K562 (cell line): ENCODE results near the gene KLK10. TPM values are rescaled to one million over a fixed set of nuclear protein-coding genes. Genes with fewer than 3 reads are reported as not detected.

Experiments used
- polyA plus RNA-seq, 8 experiments: library from polyadenylated mRNA; depleted of rRNA in 4 of 8; stranded (reverse) in 5 of 8; unstranded in 3 of 8; fragments of >200 nt; fragmentation: Nextera tagmentation in 2 of 8; fragmentation: Illumina TruSeq in 1 of 8; extraction: Ambion mirVana in 2 of 8; extraction: Trizol in 1 of 8; gene quantifications; 2 replicates each; pipeline versions ENCODE4 v1.2.1 to v1.2.3, GENCODE V29; 2011 to 2014; ENCODE audit warnings: inconsistent platforms in 1 of 8, missing spikeins in 1 of 8
- total RNA-seq, 7 experiments: library from RNA; depleted of rRNA in 6 of 7; stranded (reverse); fragments of >200 nt in 6 of 7; fragmentation: Illumina TruSeq in 2 of 7; extraction: Trizol in 2 of 7; gene quantifications; 2 replicates each; pipeline versions ENCODE4 v1.2.1 to v1.2.3, GENCODE V29; 2011 to 2021; ENCODE audit warnings: low replicate concordance in 1 of 7
- TF ChIP-seq, protein P1 (sequence below): fragments of 450-650 bp; IDR thresholded peaks from 2 replicates; pipeline ENCODE4 v1.6.1; 2016; ENCODE audit warnings: mild to moderate bottlenecking, moderate library complexity

Gene KLK10
- total and polyA plus RNA-seq, 9 of the 15 experiments (the other 6 are each of a cell fraction or from before 2014, with no cell fraction given) = 0.11 TPM; not detected in 8

GRCh38 chr19:51000981-51001380, 18.5 kb downstream of the KLK10 start (continued):
- TF ChIP-seq, protein P1, sequence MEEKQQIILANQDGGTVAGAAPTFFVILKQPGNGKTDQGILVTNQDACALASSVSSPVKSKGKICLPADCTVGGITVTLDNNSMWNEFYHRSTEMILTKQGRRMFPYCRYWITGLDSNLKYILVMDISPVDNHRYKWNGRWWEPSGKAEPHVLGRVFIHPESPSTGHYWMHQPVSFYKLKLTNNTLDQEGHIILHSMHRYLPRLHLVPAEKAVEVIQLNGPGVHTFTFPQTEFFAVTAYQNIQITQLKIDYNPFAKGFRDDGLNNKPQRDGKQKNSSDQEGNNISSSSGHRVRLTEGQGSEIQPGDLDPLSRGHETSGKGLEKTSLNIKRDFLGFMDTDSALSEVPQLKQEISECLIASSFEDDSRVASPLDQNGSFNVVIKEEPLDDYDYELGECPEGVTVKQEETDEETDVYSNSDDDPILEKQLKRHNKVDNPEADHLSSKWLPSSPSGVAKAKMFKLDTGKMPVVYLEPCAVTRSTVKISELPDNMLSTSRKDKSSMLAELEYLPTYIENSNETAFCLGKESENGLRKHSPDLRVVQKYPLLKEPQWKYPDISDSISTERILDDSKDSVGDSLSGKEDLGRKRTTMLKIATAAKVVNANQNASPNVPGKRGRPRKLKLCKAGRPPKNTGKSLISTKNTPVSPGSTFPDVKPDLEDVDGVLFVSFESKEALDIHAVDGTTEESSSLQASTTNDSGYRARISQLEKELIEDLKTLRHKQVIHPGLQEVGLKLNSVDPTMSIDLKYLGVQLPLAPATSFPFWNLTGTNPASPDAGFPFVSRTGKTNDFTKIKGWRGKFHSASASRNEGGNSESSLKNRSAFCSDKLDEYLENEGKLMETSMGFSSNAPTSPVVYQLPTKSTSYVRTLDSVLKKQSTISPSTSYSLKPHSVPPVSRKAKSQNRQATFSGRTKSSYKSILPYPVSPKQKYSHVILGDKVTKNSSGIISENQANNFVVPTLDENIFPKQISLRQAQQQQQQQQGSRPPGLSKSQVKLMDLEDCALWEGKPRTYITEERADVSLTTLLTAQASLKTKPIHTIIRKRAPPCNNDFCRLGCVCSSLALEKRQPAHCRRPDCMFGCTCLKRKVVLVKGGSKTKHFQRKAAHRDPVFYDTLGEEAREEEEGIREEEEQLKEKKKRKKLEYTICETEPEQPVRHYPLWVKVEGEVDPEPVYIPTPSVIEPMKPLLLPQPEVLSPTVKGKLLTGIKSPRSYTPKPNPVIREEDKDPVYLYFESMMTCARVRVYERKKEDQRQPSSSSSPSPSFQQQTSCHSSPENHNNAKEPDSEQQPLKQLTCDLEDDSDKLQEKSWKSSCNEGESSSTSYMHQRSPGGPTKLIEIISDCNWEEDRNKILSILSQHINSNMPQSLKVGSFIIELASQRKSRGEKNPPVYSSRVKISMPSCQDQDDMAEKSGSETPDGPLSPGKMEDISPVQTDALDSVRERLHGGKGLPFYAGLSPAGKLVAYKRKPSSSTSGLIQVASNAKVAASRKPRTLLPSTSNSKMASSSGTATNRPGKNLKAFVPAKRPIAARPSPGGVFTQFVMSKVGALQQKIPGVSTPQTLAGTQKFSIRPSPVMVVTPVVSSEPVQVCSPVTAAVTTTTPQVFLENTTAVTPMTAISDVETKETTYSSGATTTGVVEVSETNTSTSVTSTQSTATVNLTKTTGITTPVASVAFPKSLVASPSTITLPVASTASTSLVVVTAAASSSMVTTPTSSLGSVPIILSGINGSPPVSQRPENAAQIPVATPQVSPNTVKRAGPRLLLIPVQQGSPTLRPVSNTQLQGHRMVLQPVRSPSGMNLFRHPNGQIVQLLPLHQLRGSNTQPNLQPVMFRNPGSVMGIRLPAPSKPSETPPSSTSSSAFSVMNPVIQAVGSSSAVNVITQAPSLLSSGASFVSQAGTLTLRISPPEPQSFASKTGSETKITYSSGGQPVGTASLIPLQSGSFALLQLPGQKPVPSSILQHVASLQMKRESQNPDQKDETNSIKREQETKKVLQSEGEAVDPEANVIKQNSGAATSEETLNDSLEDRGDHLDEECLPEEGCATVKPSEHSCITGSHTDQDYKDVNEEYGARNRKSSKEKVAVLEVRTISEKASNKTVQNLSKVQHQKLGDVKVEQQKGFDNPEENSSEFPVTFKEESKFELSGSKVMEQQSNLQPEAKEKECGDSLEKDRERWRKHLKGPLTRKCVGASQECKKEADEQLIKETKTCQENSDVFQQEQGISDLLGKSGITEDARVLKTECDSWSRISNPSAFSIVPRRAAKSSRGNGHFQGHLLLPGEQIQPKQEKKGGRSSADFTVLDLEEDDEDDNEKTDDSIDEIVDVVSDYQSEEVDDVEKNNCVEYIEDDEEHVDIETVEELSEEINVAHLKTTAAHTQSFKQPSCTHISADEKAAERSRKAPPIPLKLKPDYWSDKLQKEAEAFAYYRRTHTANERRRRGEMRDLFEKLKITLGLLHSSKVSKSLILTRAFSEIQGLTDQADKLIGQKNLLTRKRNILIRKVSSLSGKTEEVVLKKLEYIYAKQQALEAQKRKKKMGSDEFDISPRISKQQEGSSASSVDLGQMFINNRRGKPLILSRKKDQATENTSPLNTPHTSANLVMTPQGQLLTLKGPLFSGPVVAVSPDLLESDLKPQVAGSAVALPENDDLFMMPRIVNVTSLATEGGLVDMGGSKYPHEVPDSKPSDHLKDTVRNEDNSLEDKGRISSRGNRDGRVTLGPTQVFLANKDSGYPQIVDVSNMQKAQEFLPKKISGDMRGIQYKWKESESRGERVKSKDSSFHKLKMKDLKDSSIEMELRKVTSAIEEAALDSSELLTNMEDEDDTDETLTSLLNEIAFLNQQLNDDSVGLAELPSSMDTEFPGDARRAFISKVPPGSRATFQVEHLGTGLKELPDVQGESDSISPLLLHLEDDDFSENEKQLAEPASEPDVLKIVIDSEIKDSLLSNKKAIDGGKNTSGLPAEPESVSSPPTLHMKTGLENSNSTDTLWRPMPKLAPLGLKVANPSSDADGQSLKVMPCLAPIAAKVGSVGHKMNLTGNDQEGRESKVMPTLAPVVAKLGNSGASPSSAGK = peak; percentile 40; the same call in 1 of the 2 replicates
- TF ChIP-seq, all 486 proteins: peak for 11
